ENCODE data around the gene KDM4C.
"Not testable (repeated sequence)": the region's sequence is repeated elsewhere in the genome, so short reads cannot be mapped to it uniquely, and the experiment has no call there.

The KDM4C gene

GRCh38 chr9:6757456-6758247, at the start of gene KDM4C:
KDM4C (plus strand) TSS chr9:6757973; CDS start chr9:6792989, 35,016 bp downstream.
- Mint-ChIP-seq H3K27ac (peak within 1 kb of the TSS; percentile 99), H3K4me3 (peak within 1 kb of the TSS; percentile 97), H3K4me1 (peaks cover 32% of the 10 kb centered on the region), H3K27me3 (peaks cover 3% of the 10 kb centered on the region), H3K9me3 (no peaks in the 10 kb centered on the region), H3K36me3 (peaks cover 14% of the 10 kb centered on the region)
- peak; percentile 94 for DNase-seq
- CTCF ChIA-PET = interaction anchor here (1.2 kb wide), 1 partner anchor 75 kb away, joined by 3 read pairs; no protein-coding TSS in a partner anchor

DNA sequence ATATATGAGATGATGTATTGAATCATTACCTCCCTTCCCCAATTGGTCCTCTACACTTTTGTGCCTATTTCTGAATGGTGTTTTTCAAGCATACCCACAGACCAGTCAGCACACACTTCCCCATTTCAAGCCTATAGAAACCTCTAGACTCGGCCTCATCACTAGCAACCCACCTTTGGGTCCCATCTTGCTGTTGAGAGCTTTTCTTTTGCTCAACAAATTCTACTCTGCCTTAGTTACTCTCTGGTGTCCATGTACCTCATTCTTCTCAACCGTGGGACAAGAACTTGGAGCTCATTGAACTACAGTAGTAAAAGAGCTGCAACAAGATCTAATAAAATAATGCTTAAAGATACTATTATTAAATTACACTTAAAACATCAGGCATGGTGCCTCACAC, 49.0 kb upstream of the KDM4C start:
- Mint-ChIP-seq H3K27ac (no peak overlapping the region), H3K4me1 (peaks cover 7% of the 10 kb centered on the region), H3K27me3 (no peaks in the 10 kb centered on the region), H3K36me3 (no peaks in the 10 kb centered on the region), H3K9me3 (peaks cover 3% of the 10 kb centered on the region), H3K4me3 (no peak overlapping the region)
- no peak for DNase-seq
- CTCF ChIA-PET = no interaction called here

DNA sequence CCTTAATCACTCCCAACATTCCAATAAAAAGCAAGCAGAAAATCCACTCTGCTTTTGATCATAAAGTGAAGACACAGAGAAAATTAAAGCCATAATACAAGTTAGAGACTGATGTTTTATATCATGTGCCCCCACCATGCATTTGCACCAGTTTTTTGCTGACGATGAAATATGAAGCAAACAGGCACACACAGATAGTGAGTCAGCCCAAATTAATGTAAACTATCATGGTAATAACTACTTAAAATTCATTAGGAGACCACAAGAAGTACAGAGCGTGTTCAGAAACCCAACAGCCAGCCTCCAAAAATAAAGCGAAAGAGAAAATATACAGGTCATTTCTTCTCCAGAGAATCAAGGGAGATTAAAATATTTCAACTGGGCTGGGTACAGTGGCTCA, 46.4 kb upstream of the KDM4C start:
- Mint-ChIP-seq H3K27ac (no peak overlapping the region), H3K4me3 (no peak overlapping the region), H3K9me3 (peaks cover 3% of the 10 kb centered on the region), H3K36me3 (no peaks in the 10 kb centered on the region), H3K4me1 (peaks cover 11% of the 10 kb centered on the region), H3K27me3 (no peaks in the 10 kb centered on the region)
- CTCF ChIA-PET = no interaction called here
- no peak for DNase-seq

DNA sequence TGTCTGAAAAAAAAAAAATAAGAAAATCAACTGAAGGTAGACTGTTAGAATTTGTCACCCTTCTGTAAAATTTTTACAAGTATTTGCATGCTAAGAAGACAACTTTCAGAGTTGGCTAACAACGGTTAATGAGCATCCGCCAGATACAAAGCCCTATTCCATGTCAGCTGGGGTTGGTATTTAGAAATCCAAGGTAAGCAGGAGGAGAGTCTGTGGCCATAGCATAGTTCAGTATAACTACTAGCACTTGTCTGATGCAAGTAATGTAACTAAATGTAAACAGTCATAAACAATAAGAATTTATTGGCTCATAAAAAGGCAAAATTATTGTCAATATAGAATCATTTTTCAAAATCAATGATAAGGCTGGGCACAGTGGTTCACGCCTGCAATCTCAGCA, 45.7 kb upstream of the KDM4C start:
- no peak for DNase-seq
- peaks cover under 1% of the 10 kb centered on the region for H3K27me3 Mint-ChIP-seq
- H3K9me3 Mint-ChIP-seq = peaks cover 3% of the 10 kb centered on the region
- H3K27ac Mint-ChIP-seq = no peak overlapping the region
- H3K4me1 Mint-ChIP-seq = peaks cover 15% of the 10 kb centered on the region
- no peaks in the 10 kb centered on the region for H3K36me3 Mint-ChIP-seq
- CTCF ChIA-PET = no interaction called here
- no peak overlapping the region for H3K4me3 Mint-ChIP-seq

DNA sequence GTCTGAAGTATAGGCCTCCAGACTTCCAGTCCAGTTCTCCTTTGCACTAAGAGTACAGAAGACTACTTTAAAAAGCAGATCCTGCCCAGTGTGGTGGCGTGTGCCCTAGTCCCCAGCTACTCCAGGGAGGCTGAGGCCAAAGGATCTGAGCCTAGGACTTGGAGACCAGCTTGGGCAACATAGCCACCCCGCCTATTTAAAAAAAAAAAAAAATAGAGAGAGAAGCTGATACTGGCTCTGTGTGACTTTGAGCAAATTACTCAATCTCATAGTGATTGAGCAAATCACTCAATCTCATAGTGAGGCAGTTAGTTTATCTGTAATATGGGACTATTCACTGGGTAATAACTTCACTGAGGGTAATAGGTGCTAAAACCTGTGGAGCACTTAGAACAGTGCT, 43.6 kb upstream of the KDM4C start:
- no peak overlapping the region for H3K4me3 Mint-ChIP-seq
- no peaks in the 10 kb centered on the region for H3K9me3 Mint-ChIP-seq
- CTCF ChIA-PET = interaction anchor here (0.7 kb wide), 1 partner anchor 136 kb away, joined by 3 read pairs; no protein-coding TSS in a partner anchor
- peaks cover 15% of the 10 kb centered on the region for H3K4me1 Mint-ChIP-seq
- no peaks in the 10 kb centered on the region for H3K36me3 Mint-ChIP-seq
- peaks cover 4% of the 10 kb centered on the region for H3K27me3 Mint-ChIP-seq
- no peak for DNase-seq
- H3K27ac Mint-ChIP-seq = no peak overlapping the region

DNA sequence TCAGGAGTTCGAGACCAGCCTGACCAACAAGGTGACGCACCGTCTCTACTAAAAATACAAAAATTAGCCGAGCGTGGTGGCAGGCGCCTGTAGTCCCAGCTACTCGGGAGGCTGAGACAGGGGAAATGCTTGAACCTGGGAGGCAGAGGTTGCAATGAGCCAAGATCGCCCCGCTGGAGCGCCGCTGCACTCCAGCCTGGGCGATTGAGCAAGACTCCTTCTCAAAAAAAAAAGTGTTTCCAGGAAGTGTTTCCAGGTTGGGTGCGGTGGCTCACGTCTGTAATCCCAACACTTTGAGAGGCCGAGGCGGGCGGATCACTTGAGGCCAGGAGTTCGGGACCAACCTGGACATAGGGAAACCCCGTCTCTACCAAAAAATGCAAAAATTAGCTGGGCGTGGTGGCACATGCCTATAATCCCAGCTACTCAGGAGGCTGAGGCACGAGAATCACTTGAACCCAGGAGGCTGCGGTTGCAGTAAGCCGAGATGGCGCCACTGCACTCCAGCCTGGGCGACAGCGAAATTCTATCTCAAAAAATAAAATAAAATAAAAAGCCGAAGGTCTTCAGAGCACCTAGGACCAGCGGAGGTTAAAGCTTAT, 42.5 kb upstream of the KDM4C start:
- CTCF ChIA-PET = interaction anchor here (1.5 kb wide), 1 partner anchor 24 kb away, joined by 7 read pairs; no protein-coding TSS in a partner anchor
- DNase-seq, H3K36me3 Mint-ChIP-seq, H3K9me3 Mint-ChIP-seq, H3K27ac Mint-ChIP-seq, H3K27me3 Mint-ChIP-seq: not testable (repeated sequence)
- H3K4me3 Mint-ChIP-seq = peak overlapping the region; percentile 83
- peaks cover 15% of the 10 kb centered on the region for H3K4me1 Mint-ChIP-seq

DNA sequence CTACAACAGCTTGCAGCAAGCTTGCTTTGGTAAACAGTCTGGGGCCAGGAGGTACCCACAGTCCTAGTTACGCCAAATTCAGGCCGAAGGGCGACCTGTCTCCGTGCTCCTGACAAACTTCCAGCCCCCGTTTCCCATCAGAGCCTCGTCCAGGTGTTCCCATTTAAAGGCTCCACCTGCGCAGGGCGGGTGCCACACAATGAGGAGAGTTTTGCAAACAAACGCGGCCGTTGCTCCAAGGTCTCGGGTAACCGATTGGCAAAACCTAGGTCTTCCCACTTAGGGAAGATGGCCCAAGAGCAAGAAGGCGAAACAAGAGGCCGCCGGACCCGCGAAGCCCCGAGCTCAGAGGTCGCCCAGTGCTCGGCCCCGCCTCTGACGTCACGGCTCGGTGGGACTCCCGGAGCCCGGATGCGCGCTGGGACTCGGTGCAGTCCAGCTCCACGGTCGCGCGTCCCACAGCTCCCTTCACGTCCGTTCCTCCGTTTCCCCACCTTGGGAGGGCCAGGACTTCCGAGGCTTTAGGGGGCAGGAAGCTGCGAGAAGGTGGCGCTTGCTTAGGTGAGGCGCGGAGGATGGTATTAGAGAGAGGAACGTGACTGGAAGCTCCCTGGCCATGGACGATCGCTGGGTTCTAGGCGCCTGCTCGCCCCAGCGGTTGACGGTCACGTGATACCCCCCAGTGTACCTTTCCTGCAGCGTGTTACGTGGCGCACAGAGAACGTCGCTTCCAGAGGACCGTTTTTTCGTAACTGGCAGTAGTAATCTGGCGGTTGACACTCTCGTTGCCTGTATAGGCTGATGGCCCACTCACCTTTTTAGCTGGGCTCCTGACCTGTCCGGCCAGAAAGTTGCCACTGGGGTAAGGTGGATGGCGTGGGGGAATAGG, 41.8 kb upstream of the KDM4C start:
- Mint-ChIP-seq H3K9me3 (no peaks in the 10 kb centered on the region), H3K4me1 (peaks cover 15% of the 10 kb centered on the region), H3K27ac (peak overlapping the region; percentile 90), H3K4me3 (peak overlapping the region; percentile 83), H3K36me3 (no peaks in the 10 kb centered on the region), H3K27me3 (peaks cover 4% of the 10 kb centered on the region)
- DNase-seq = peak; percentile 84
- CTCF ChIA-PET = interaction anchor here (1.5 kb wide), 1 partner anchor 24 kb away, joined by 7 read pairs; no protein-coding TSS in a partner anchor

DNA sequence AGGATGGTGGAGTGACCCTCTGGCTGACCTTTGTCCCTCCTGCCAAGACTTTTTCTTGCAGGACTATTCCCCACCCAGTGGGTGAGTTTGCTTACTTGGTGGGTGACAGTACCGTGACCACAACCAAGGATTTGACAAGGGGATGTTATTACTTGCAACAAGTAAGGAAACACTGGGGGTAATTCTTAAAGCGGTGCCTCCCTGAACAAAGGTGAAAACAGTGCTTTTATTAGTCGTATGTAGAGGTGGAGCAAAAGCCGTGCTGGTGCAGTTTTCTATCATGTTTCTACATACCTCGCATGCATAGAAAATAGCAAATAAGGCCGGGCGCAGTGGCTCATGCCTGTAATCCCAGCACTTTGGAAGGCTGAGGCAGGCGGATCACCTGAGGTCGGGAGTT, 41.0 kb upstream of the KDM4C start:
- CTCF ChIA-PET = no interaction called here
- peak overlapping the region; percentile 90 for H3K27ac Mint-ChIP-seq
- H3K4me1 Mint-ChIP-seq = peaks cover 15% of the 10 kb centered on the region
- H3K36me3 Mint-ChIP-seq = no peaks in the 10 kb centered on the region
- H3K9me3 Mint-ChIP-seq = no peaks in the 10 kb centered on the region
- DNase-seq = no peak
- H3K4me3 Mint-ChIP-seq = peak overlapping the region; percentile 83
- H3K27me3 Mint-ChIP-seq = peaks cover 4% of the 10 kb centered on the region

DNA sequence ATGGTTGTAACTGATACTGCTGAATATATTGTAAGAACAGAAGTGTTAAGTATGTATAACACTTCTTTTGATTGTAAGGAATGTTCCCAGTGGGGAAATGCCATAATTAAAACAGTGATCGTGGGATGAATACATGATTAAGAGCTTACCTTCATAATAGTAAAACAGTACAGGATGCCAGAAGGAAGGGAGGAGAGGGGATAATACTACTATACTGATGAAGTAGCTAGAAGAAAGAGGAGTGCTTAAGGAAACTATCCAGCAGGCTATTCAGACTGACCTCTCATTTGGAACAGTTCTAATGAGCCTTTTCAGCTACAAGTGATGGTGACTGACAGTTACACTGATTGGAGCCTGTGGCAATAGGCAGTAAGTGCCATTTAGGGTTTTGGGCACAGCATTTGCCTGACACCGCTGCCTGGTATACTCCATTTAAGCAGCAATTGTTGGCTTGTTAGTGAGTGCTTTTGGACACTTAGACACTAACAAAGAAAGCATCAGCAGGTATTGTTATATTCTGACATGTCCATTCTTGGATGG, 33.8 kb upstream of the KDM4C start:
- no peaks in the 10 kb centered on the region for H3K4me1 Mint-ChIP-seq
- peaks cover 10% of the 10 kb centered on the region for H3K27me3 Mint-ChIP-seq
- no peak for DNase-seq
- no peaks in the 10 kb centered on the region for H3K9me3 Mint-ChIP-seq
- H3K27ac Mint-ChIP-seq = no peak overlapping the region
- no peak overlapping the region for H3K4me3 Mint-ChIP-seq
- H3K36me3 Mint-ChIP-seq = no peaks in the 10 kb centered on the region
- CTCF ChIA-PET = no interaction called here

- Mint-ChIP-seq H3K27ac (no peak overlapping the region), H3K4me3 (no peak overlapping the region), H3K4me1 (no peaks in the 10 kb centered on the region), H3K27me3 (no peaks in the 10 kb centered on the region), H3K36me3 (no peaks in the 10 kb centered on the region), H3K9me3 (no peaks in the 10 kb centered on the region)
- CTCF ChIA-PET = no interaction called here
- no peak for DNase-seq
Observed at GRCh38 chr9:6733257-6733656, 24.5 kb upstream of the KDM4C start.

DNA sequence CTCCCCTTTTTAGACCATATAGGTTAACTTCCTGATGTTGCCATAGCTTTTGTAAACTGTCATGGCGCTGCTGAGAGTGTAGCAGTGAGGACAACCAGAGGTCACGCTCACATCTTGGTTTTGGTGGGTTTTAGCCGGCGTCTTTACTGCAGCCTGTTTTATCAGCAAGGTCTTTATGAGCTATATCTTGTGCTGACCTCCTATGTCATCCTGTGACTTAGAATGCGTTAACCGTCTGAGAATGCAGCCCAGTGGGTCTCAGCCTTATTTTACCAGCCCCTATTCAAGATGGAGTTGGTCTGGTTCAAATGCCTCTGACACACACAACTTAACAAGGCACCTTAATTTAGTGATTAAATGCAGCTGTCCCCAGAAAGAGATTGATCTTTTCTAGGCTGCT, 23.9 kb upstream of the KDM4C start:
- CTCF ChIA-PET = no interaction called here
- Mint-ChIP-seq H3K27ac (no peak overlapping the region), H3K9me3 (no peaks in the 10 kb centered on the region), H3K4me3 (no peak overlapping the region), H3K27me3 (no peaks in the 10 kb centered on the region), H3K36me3 (no peaks in the 10 kb centered on the region), H3K4me1 (no peaks in the 10 kb centered on the region)
- DNase-seq = no peak

GRCh38 chr9:6735422-6735821, 22.4 kb upstream of the KDM4C start:
- Mint-ChIP-seq H3K4me1 (no peaks in the 10 kb centered on the region), H3K27me3 (no peaks in the 10 kb centered on the region), H3K4me3 (no peak overlapping the region), H3K9me3 (no peaks in the 10 kb centered on the region), H3K36me3 (no peaks in the 10 kb centered on the region), H3K27ac (no peak overlapping the region)
- no peak for DNase-seq
- CTCF ChIA-PET = no interaction called here

DNA sequence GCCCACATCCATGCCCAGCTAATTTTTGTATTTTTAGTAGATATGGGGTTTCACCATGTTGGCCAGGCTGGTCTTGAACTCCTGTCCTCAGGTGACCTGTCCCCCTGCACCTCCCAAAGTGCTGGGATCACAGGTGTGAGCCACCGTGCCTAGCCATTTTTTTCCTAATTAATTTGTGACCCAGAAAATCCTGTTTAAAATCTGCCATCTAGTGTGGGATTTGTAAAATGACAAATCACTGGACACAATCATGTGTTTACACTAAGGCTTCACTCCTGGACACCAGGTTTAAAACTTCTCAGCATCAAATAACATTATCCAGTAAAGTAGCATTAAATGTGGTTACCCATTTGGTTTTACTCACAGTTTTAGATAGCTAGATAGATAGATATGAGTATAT, 18.6 kb upstream of the KDM4C start:
- H3K4me3 Mint-ChIP-seq = no peak overlapping the region
- CTCF ChIA-PET = interaction anchor here (0.6 to 2.0 kb wide), 7 partner anchors 11 to 386 kb away, joined by 3 to 10 read pairs (median 5); no protein-coding TSS in a partner anchor
- no peaks in the 10 kb centered on the region for H3K4me1 Mint-ChIP-seq
- no peak for DNase-seq
- no peaks in the 10 kb centered on the region for H3K27me3 Mint-ChIP-seq
- no peaks in the 10 kb centered on the region for H3K36me3 Mint-ChIP-seq
- no peaks in the 10 kb centered on the region for H3K9me3 Mint-ChIP-seq
- H3K27ac Mint-ChIP-seq = no peak overlapping the region

DNA sequence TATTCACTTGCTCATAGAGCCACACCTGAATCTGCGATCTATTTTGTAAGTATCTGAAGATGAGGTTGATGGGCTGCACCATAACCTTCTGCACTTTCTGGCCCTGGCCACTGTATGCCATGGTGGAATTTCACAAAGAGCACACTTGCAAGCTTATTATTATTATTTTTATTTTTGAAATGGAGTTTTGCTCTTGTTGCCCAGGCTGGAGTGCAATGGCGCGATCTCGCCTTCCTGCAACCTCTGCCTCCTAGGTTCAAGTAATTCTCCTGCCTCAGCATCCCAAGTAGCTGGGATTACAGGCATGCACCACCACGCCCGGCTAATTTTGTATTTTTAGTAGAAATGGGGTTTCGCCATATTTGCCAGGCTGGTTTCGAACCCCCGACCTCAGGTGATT, 8.9 kb upstream of the KDM4C start:
- DNase-seq, H3K27ac Mint-ChIP-seq, H3K9me3 Mint-ChIP-seq, H3K27me3 Mint-ChIP-seq, H3K4me3 Mint-ChIP-seq, H3K36me3 Mint-ChIP-seq, CTCF ChIA-PET: not testable (repeated sequence)
- peaks cover 16% of the 10 kb centered on the region for H3K4me1 Mint-ChIP-seq
